ENCODE data around the gene KBTBD7.

- TF ChIP-seq JUND (IDR thresholded peaks at IDR 0.05; ENCODE audit: borderline replicate concordance, low read depth, low read length) (no peak), JUND (tag; IDR thresholded peaks at IDR 0.05; ENCODE audit: borderline replicate concordance, low read depth, low read length) (no peak), BMI1 (IDR thresholded peaks at IDR 0.05; ENCODE audit: low read length) (no peak), CTCF (IDR thresholded peaks at IDR 0.05 in 2 of 3, conservative IDR thresholded peaks at IDR 0.05 in 1 of 3; ENCODE audit: insufficient read depth in 2 of 3, low read depth in 1 of 3, low read length in 3 of 3) (no peak), SMARCA4 (IDR thresholded peaks at IDR 0.05) (no peak), FOS (IDR thresholded peaks at IDR 0.05; ENCODE audit: extremely low read depth, insufficient read length) (no peak), SIN3A (IDR thresholded peaks at IDR 0.05; ENCODE audit: borderline replicate concordance in 2 of 2, control insufficient read depth in 1 of 2, low read depth in 2 of 2, low read length in 2 of 2) (no peak), ELF1 (tag; IDR thresholded peaks at IDR 0.05) (no peak), NR3C1 (CRISPR knock-in tag; IDR thresholded peaks at IDR 0.05) (no peak), CHD4 (IDR thresholded peaks at IDR 0.05; ENCODE audit: insufficient read depth, insufficient replicate concordance, low read depth, low read length, poor library complexity, severe bottlenecking) (no peak), ETS1 (conservative IDR thresholded peaks at IDR 0.05; ENCODE audit: control insufficient read depth, low read depth, low read length) (no peak), GATA2 (CRISPR knock-in tag; IDR thresholded peaks at IDR 0.05) (no peak), MAFK (IDR thresholded peaks at IDR 0.05; ENCODE audit: low read length) (no peak), MYC (IDR thresholded peaks at IDR 0.05; ENCODE audit: low read depth, low read length) (no peak), MYC (CRISPR knock-in tag; IDR thresholded peaks at IDR 0.05; ENCODE audit: borderline replicate concordance, low read depth) (no peak), ZNF274 (IDR thresholded peaks at IDR 0.05; ENCODE audit: borderline replicate concordance, low read depth, low read length) (no peak)
Measured at GRCh38 chr13:41177616-41178015, 16.8 kb downstream of the KBTBD7 start.
